GM19452 (cell line): ENCODE data around the gene TYW1.
"Not testable (repeated sequence)": the region's sequence is repeated elsewhere in the genome, so short reads cannot be mapped to it uniquely, and the experiment has no call there.

Experiments used
- ATAC-seq: cut with Tn5 transposase; IDR thresholded peaks from one replicate; pipeline ENCODE4 v1.9.1; 2021; ENCODE audit not compliant: unreplicated experiment

TYW1 gene

GRCh38 chr7:67233506-67233905 is 236.9 kb downstream of the TYW1 start:
- ATAC-seq = not testable (repeated sequence)

GRCh38 chr7:67236216-67236615 is 239.6 kb downstream of the TYW1 start:
- not testable (repeated sequence) for ATAC-seq

GRCh38 chr7:67242871-67243270 is 246.2 kb downstream of the TYW1 start:
- not testable (repeated sequence) for ATAC-seq

GRCh38 chr7:67248364-67248763 is 251.7 kb downstream of the TYW1 start:
- not testable (repeated sequence) for ATAC-seq

GRCh38 chr7:67251986-67252558 is 255.4 kb downstream of the TYW1 start:
- ATAC-seq = no peak

- not testable (repeated sequence) for ATAC-seq
These were observed 258.4 kb downstream of the TYW1 start for GRCh38 chr7:67255076-67255475.

GRCh38 chr7:67257779-67258178 is 261.1 kb downstream of the TYW1 start:
- not testable (repeated sequence) for ATAC-seq

- not testable (repeated sequence) for ATAC-seq
These were observed 262.7 kb downstream of the TYW1 start for GRCh38 chr7:67259363-67259762.

- ATAC-seq = not testable (repeated sequence)
These were observed 263.5 kb downstream of the TYW1 start for GRCh38 chr7:67260166-67260586.

GRCh38 chr7:67264000-67264399 is 267.4 kb downstream of the TYW1 start:
- not testable (repeated sequence) for ATAC-seq

GRCh38 chr7:67266070-67266469 is 269.4 kb downstream of the TYW1 start:
- not testable (repeated sequence) for ATAC-seq

GRCh38 chr7:67267914-67268313 is 271.3 kb downstream of the TYW1 start:
- no peak for ATAC-seq

- not testable (repeated sequence) for ATAC-seq
These were observed 273.3 kb downstream of the TYW1 start for GRCh38 chr7:67269916-67270315.
